Measurements from ENCODE around the gene NOP53. TPM values are rescaled to one million over a fixed set of nuclear protein-coding genes. Genes with fewer than 3 reads are reported as not detected.

Gene NOP53
- total and polyA plus RNA-seq, 9 of the 15 experiments (the other 6 are each of a cell fraction or from before 2014, with no cell fraction given) = 6.5 to 274 (median 145) TPM

DNA sequence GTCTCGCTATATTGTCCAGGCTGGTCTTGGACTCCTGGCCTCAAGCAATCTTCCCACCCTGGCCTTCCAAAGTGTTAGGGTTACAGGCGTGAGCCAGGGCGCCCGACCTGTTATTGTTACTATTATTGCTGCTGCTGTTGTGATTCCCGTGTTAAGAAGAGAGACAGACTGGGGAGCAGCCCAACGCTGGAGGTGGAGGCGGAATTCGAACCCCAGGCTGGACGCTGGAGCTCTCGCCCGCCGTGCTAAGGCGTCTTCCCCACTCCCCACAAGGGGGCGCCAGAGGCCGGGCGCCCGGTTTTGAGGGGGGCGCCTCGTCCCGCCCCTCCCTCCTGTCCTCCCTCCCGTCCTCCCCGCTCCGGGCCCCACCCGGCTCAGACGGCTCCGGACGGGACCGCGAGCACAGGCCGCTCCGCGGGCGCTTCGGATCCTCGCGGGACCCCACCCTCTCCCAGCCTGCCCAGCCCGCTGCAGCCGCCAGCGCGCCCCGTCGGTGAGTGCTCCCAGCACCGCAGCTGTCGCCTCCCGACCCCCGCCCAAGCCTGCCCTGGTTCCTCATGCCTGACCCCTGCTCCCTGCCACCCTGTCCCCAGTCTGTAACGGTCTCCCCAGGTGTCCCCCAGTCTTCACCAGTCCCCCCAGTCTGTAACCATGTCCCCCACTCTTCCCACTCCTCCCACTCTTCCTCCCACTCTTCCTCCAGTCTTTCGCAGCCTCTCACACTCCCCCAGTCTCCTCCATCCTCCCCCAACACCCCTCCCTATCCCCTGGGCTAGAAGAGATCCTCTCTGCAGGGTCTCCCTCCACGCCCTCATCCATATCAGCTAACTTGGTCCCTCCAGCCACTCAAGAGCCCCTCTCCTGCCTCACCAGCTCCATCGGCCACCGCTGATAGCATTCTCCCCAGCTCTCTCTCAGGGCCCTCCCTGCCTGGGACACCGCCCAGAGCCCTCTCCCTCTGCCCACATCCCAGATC is 32.0 kb upstream of the NOP53 start, which contains the start of gene EHD2 (continued):
- TF ChIP-seq, protein P1, sequence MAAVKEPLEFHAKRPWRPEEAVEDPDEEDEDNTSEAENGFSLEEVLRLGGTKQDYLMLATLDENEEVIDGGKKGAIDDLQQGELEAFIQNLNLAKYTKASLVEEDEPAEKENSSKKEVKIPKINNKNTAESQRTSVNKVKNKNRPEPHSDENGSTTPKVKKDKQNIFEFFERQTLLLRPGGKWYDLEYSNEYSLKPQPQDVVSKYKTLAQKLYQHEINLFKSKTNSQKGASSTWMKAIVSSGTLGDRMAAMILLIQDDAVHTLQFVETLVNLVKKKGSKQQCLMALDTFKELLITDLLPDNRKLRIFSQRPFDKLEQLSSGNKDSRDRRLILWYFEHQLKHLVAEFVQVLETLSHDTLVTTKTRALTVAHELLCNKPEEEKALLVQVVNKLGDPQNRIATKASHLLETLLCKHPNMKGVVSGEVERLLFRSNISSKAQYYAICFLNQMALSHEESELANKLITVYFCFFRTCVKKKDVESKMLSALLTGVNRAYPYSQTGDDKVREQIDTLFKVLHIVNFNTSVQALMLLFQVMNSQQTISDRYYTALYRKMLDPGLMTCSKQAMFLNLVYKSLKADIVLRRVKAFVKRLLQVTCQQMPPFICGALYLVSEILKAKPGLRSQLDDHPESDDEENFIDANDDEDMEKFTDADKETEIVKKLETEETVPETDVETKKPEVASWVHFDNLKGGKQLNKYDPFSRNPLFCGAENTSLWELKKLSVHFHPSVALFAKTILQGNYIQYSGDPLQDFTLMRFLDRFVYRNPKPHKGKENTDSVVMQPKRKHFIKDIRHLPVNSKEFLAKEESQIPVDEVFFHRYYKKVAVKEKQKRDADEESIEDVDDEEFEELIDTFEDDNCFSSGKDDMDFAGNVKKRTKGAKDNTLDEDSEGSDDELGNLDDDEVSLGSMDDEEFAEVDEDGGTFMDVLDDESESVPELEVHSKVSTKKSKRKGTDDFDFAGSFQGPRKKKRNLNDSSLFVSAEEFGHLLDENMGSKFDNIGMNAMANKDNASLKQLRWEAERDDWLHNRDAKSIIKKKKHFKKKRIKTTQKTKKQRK (IDR thresholded peaks at IDR 0.05; ENCODE audit: borderline replicate concordance, low read depth, low read length) = no peak
- TF ChIP-seq ZNF444 (CRISPR knock-in tag; IDR thresholded peaks at IDR 0.05) = no peak
- TF ChIP-seq KDM5B (IDR thresholded peaks at IDR 0.05; ENCODE audit: insufficient replicate concordance, low read depth, low read length) = peak; percentile 49
- peak; percentile 64; the same call in 1 of the 2 replicates for TF ChIP-seq SMAD4 (CRISPR knock-in tag; conservative IDR thresholded peaks at IDR 0.05)
- TF ChIP-seq, protein P2, sequence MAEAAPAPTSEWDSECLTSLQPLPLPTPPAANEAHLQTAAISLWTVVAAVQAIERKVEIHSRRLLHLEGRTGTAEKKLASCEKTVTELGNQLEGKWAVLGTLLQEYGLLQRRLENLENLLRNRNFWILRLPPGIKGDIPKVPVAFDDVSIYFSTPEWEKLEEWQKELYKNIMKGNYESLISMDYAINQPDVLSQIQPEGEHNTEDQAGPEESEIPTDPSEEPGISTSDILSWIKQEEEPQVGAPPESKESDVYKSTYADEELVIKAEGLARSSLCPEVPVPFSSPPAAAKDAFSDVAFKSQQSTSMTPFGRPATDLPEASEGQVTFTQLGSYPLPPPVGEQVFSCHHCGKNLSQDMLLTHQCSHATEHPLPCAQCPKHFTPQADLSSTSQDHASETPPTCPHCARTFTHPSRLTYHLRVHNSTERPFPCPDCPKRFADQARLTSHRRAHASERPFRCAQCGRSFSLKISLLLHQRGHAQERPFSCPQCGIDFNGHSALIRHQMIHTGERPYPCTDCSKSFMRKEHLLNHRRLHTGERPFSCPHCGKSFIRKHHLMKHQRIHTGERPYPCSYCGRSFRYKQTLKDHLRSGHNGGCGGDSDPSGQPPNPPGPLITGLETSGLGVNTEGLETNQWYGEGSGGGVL (CRISPR knock-in tag; IDR thresholded peaks at IDR 0.05) = no peak
- no peak for TF ChIP-seq BMI1 (IDR thresholded peaks at IDR 0.05; ENCODE audit: low read length)
- TF ChIP-seq RBM39 (optimal IDR thresholded peaks at IDR 0.05; ENCODE audit: low read depth, low read length) = no peak
- no peak for TF ChIP-seq NBN (IDR thresholded peaks at IDR 0.05; ENCODE audit: low read depth)
- no peak for TF ChIP-seq ZFP36 (IDR thresholded peaks at IDR 0.05; ENCODE audit: low read depth, low read length, partially characterized antibody)
- TF ChIP-seq, protein P3, sequence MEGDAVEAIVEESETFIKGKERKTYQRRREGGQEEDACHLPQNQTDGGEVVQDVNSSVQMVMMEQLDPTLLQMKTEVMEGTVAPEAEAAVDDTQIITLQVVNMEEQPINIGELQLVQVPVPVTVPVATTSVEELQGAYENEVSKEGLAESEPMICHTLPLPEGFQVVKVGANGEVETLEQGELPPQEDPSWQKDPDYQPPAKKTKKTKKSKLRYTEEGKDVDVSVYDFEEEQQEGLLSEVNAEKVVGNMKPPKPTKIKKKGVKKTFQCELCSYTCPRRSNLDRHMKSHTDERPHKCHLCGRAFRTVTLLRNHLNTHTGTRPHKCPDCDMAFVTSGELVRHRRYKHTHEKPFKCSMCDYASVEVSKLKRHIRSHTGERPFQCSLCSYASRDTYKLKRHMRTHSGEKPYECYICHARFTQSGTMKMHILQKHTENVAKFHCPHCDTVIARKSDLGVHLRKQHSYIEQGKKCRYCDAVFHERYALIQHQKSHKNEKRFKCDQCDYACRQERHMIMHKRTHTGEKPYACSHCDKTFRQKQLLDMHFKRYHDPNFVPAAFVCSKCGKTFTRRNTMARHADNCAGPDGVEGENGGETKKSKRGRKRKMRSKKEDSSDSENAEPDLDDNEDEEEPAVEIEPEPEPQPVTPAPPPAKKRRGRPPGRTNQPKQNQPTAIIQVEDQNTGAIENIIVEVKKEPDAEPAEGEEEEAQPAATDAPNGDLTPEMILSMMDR (IDR thresholded peaks at IDR 0.05 in 2 of 3, conservative IDR thresholded peaks at IDR 0.05 in 1 of 3; ENCODE audit: insufficient read depth in 2 of 3, low read depth in 1 of 3, low read length in 3 of 3) = peak; percentile 90 to 93 (median 93)
- TF ChIP-seq, protein P4, sequence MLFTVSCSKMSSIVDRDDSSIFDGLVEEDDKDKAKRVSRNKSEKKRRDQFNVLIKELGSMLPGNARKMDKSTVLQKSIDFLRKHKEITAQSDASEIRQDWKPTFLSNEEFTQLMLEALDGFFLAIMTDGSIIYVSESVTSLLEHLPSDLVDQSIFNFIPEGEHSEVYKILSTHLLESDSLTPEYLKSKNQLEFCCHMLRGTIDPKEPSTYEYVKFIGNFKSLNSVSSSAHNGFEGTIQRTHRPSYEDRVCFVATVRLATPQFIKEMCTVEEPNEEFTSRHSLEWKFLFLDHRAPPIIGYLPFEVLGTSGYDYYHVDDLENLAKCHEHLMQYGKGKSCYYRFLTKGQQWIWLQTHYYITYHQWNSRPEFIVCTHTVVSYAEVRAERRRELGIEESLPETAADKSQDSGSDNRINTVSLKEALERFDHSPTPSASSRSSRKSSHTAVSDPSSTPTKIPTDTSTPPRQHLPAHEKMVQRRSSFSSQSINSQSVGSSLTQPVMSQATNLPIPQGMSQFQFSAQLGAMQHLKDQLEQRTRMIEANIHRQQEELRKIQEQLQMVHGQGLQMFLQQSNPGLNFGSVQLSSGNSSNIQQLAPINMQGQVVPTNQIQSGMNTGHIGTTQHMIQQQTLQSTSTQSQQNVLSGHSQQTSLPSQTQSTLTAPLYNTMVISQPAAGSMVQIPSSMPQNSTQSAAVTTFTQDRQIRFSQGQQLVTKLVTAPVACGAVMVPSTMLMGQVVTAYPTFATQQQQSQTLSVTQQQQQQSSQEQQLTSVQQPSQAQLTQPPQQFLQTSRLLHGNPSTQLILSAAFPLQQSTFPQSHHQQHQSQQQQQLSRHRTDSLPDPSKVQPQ (CRISPR knock-in tag; IDR thresholded peaks at IDR 0.05; ENCODE audit: borderline replicate concordance) = no peak
- no peak for TF ChIP-seq TEAD4 (IDR thresholded peaks at IDR 0.05; ENCODE audit: low read length)
- no peak for TF ChIP-seq TEAD4 (CRISPR knock-in tag; IDR thresholded peaks at IDR 0.05; ENCODE audit: borderline replicate concordance)
- TF ChIP-seq ZNF830 (CRISPR knock-in tag; IDR thresholded peaks at IDR 0.05) = no peak
